Measurements from ENCODE around the gene MYZAP. TPM values are rescaled to one million over a fixed set of nuclear protein-coding genes. Genes with fewer than 3 reads are reported as not detected.
"Not testable (repeated sequence)": the region's sequence is repeated elsewhere in the genome, so short reads cannot be mapped to it uniquely, and the experiment has no call there.

Gene MYZAP
- polyA plus RNA-seq, 1 experiment: not detected

DNA sequence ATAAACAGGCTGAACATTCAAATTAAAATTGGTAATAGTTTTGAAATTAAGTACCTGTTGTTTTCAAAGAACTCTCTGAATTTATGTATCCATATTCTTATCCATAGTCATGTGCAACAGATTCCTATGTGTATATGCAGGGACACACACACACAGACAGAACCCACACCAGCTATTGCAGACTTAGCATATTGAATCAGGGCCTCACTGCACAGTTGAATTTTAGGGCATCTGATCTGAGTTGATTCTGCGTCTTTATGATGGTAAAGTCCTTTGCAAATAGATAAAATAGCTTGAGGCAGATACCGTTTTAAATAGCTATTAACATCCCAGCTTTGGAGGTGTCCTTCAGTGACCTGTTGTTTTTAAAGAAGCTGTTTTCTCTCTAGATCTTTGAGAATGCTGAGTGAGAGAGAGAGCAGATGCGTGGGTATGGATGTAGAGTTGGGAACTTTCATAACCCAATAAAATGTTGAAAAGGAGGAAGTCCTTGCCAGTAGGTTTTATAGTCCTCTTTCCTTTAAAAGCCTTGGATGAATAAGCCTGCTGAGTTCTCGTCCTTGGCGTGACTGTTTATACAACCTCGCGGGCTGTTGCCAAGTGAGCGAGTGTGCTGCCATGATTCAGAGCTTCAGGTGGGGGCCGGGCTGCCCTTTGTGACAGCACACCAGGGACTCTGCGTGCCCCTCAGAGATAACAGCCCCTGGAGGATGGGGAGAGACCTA is 18.3 kb downstream of the MYZAP start:
- POLR2A ChIA-PET: no interaction called here

GRCh38 chr15:57611123-57611522 is 19.4 kb downstream of the MYZAP start:
- Histone ChIP-seq H3K9me3 (ENCODE audit: control insufficient read depth, insufficient read depth, low read length) (no peaks in the 10 kb centered on the region), H3K27ac (ENCODE audit: low read depth, low read length) (no peak overlapping the region), H3K27me3 (ENCODE audit: control insufficient read depth, insufficient read depth, low read length) (no peaks in the 10 kb centered on the region), H3K4me3 (ENCODE audit: low read depth, low read length) (no peak overlapping the region)
- no peak for TF ChIP-seq CTCF (IDR thresholded peaks at IDR 0.05; ENCODE audit: low read depth, low read length)
- ChIA-PET POLR2A (no interaction called here), CTCF (no interaction called here)
- DNase-seq (ENCODE audit: low read depth, low spot score): no peak

More for the DNA sequence above, 18.3 kb downstream of the MYZAP start:
- no peak for TF ChIP-seq CTCF (IDR thresholded peaks at IDR 0.05; ENCODE audit: low read depth, low read length)
- Histone ChIP-seq H3K27ac (ENCODE audit: low read depth, low read length) (no peak overlapping the region), H3K9me3 (ENCODE audit: control insufficient read depth, insufficient read depth, low read length) (no peaks in the 10 kb centered on the region), H3K4me3 (ENCODE audit: low read depth, low read length) (no peak overlapping the region), H3K27me3 (ENCODE audit: control insufficient read depth, insufficient read depth, low read length) (no peaks in the 10 kb centered on the region)
- DNase-seq (ENCODE audit: low read depth, low spot score): no peak
- CTCF ChIA-PET: no interaction called here

DNA sequence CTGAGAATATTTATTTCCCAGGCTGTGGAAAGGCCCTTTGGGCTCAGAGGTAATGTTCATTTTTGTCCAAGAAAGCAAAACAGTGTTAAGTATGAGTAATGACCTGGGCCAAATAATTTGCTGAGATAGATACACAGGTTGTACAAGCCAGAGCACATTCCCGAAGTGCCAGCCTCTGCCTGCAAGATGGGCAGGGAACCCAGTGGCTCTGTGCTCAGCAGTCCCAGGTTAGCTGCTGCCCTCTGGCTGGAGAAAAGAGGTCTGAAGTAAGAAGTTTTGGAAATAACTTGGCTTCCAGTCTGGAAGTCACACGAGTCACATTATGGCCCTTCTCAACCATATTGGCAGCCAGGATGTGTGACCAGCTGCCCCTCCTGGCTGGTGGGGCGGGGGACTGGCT is 20.2 kb downstream of the MYZAP start:
- Histone ChIP-seq H3K27me3 (ENCODE audit: control insufficient read depth, insufficient read depth, low read length) (no peaks in the 10 kb centered on the region), H3K4me3 (ENCODE audit: low read depth, low read length) (no peak overlapping the region), H3K27ac (ENCODE audit: low read depth, low read length) (no peak overlapping the region), H3K9me3 (ENCODE audit: control insufficient read depth, insufficient read depth, low read length) (no peaks in the 10 kb centered on the region)
- CTCF ChIA-PET: interaction anchor here (0.8 kb wide), 1 partner anchor 34 kb away, joined by 3 read pairs; no protein-coding TSS in a partner anchor
- no peak; the same call in 1 of the 2 replicates for TF ChIP-seq CTCF (IDR thresholded peaks at IDR 0.05; ENCODE audit: low read depth, low read length)
- POLR2A ChIA-PET: no interaction called here
- no peak for DNase-seq (ENCODE audit: low read depth, low spot score)

GRCh38 chr15:57614241-57614640 is 22.5 kb downstream of the MYZAP start:
- DNase-seq (ENCODE audit: low read depth, low spot score): no peak
- no peak overlapping the region for H3K27ac ChIP-seq (ENCODE audit: low read depth, low read length)
- TF ChIP-seq CTCF (IDR thresholded peaks at IDR 0.05; ENCODE audit: low read depth, low read length): no peak
- H3K4me3 ChIP-seq (ENCODE audit: low read depth, low read length): no peak overlapping the region
- CTCF ChIA-PET: no interaction called here
- no peaks in the 10 kb centered on the region for H3K9me3 ChIP-seq (ENCODE audit: control insufficient read depth, insufficient read depth, low read length)
- POLR2A ChIA-PET: no interaction called here
- H3K27me3 ChIP-seq (ENCODE audit: control insufficient read depth, insufficient read depth, low read length): no peaks in the 10 kb centered on the region

GRCh38 chr15:57615951-57616496 is 24.3 kb downstream of the MYZAP start:
- H3K4me3 ChIP-seq (ENCODE audit: low read depth, low read length); H3K27ac ChIP-seq (ENCODE audit: low read depth, low read length); CTCF ChIA-PET; POLR2A ChIA-PET; H3K9me3 ChIP-seq (ENCODE audit: control insufficient read depth, insufficient read depth, low read length); DNase-seq (ENCODE audit: low read depth, low spot score); H3K27me3 ChIP-seq (ENCODE audit: control insufficient read depth, insufficient read depth, low read length): not testable (repeated sequence)

Measured in AG04450 (cell line).